Body of pancreas (tissue), 4 donors: Measurements from ENCODE around the gene PRMT2.

ENCODE experiments used
- POLR2A ChIP-seq, 3 donors: fragments of 450-650 bp; IDR thresholded peaks; one replicate each; pipeline ENCODE4 v1.6.1; 2016; ENCODE audit warnings: antibody characterized with exemption in 3 of 3, mild to moderate bottlenecking in 2 of 3
- TF ChIP-seq, protein P1 (sequence below), 7 experiments: fragments of 450-650 bp in 4 of 7; fragments of 200-600 bp in 3 of 7; sonication (generic) in 3 of 7; IDR thresholded peaks; one replicate each; pipeline ENCODE4 v1.5.1; 2016 to 2019; ENCODE audit warnings: antibody characterized with exemption in 7 of 7

DNA sequence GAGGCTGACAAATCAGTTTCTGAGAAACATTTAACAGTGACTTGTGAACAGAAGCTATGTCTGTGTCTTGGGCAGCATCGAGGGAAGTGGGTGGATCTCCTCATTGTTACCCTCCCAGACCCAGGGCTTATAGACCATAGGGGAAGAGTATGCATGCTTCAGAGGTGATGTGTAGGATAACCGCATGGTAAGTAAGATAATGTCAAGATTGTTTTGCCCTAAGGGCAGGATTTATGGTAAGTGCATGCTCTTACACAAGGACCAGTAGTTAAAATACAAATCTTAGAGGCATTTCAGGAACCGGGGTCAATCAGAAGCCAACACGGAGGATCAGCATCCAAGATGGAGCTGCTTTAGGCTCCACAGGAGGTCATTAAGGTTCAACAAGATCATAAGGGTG lies 7.7 kb upstream of the PRMT2 start:
- TF ChIP-seq, protein P1, sequence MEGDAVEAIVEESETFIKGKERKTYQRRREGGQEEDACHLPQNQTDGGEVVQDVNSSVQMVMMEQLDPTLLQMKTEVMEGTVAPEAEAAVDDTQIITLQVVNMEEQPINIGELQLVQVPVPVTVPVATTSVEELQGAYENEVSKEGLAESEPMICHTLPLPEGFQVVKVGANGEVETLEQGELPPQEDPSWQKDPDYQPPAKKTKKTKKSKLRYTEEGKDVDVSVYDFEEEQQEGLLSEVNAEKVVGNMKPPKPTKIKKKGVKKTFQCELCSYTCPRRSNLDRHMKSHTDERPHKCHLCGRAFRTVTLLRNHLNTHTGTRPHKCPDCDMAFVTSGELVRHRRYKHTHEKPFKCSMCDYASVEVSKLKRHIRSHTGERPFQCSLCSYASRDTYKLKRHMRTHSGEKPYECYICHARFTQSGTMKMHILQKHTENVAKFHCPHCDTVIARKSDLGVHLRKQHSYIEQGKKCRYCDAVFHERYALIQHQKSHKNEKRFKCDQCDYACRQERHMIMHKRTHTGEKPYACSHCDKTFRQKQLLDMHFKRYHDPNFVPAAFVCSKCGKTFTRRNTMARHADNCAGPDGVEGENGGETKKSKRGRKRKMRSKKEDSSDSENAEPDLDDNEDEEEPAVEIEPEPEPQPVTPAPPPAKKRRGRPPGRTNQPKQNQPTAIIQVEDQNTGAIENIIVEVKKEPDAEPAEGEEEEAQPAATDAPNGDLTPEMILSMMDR (IDR thresholded peaks at IDR 0.05), result no peak
- TF ChIP-seq POLR2A (IDR thresholded peaks at IDR 0.05), result no peak
